Peyer's patch (tissue), 4 donors: ENCODE results near the gene PPM1L. TPM values are rescaled to one million over a fixed set of nuclear protein-coding genes. Genes with fewer than 3 reads are reported as not detected.
A peak's percentile ranks its signal among the peaks of the same experiment; 100 is the strongest.

Source experiments
- DNase-seq, 3 donors: peaks; one replicate each; pipeline ENCODE4 v3.0.0-alpha.2; 2017 to 2019
- H3K27ac ChIP-seq, 4 donors: fragments of 200-600 bp; sonication (generic); one replicate each; pipeline ENCODE4 v1.5.1; 2016 to 2019
- H3K27me3 ChIP-seq, 2 donors: fragments of 200-600 bp; sonication (generic); one replicate each; pipeline ENCODE4 v1.5.1; 2019
- H3K36me3 ChIP-seq, 3 donors: fragments of 200-600 bp; sonication (generic); one replicate each; pipeline ENCODE4 v1.5.1; 2016 to 2019
- H3K4me1 ChIP-seq, 4 donors: fragments of 200-600 bp; sonication (generic); one replicate each; pipeline ENCODE4 v1.5.1; 2016 to 2019
- H3K4me3 ChIP-seq, 4 donors: fragments of 200-600 bp; sonication (generic); 1 replicate in 3 of 4; 2 replicates in 1 of 4; pipeline ENCODE4 v1.5.1; 2016 to 2019; ENCODE audit warnings: mild to moderate bottlenecking in 1 of 4
- H3K9me3 ChIP-seq, 4 donors: fragments of 200-600 bp; sonication (generic); one replicate each; pipeline ENCODE4 v1.5.1; 2016 to 2019; ENCODE audit warnings: mild to moderate bottlenecking in 1 of 4
- CTCF ChIP-seq, 6 experiments: fragments of 450-650 bp in 4 of 6; fragments of 200-600 bp in 2 of 6; sonication (generic) in 1 of 6; IDR thresholded peaks; one replicate each; pipeline ENCODE4 v1.5.1; 2017 to 2019; ENCODE audit warnings: antibody characterized with exemption in 6 of 6, mild to moderate bottlenecking in 3 of 6, moderate library complexity in 1 of 6
- POLR2A ChIP-seq, 2 donors: fragments of 450-650 bp; IDR thresholded peaks; one replicate each; pipeline ENCODE4 v1.5.1; 2017; ENCODE audit warnings: antibody characterized with exemption in 2 of 2, mild to moderate bottlenecking in 2 of 2, moderate library complexity in 2 of 2
- total RNA-seq, 4 donors: library from RNA; depleted of rRNA; stranded (reverse); fragments of >200 nt; gene quantifications; one replicate each; pipeline ENCODE4 v1.1.0, GENCODE V29; 2016

The PPM1L gene
- total RNA-seq, 4 donors from 2014 or later = 8.4 to 17.8 (median 12.7) TPM

- Histone ChIP-seq H3K36me3 (no peaks in the 10 kb centered on the region), H3K4me3 (peak overlapping the region; percentile 72 to 82 (median 81)), H3K4me1 (peaks cover 0 to 26% (median 12%) of the 10 kb centered on the region in 4 donors), H3K27me3 (no peaks in the 10 kb centered on the region), H3K27ac (peak overlapping the region; percentile 80 to 93 (median 90)), H3K9me3 (no peaks in the 10 kb centered on the region)
- peak; percentile 91 to 97 (median 97) for DNase-seq
- TF ChIP-seq POLR2A (IDR thresholded peaks at IDR 0.05) (peak; percentile 75 to 93), CTCF (IDR thresholded peaks at IDR 0.05) (peak in 2 of 6 experiments; percentile 23 to 27)
Observed at GRCh38 chr3:160754855-160755747, 930 bp upstream of the PPM1L start.

GRCh38 chr3:160757233-160758106 is 1.4 kb downstream of the PPM1L start:
- H3K4me1 ChIP-seq = peaks cover 0 to 26% (median 12%) of the 10 kb centered on the region in 4 donors
- DNase-seq = peak in 2 of 3 donors; percentile 47 to 50
- H3K4me3 ChIP-seq = peak overlapping the region; percentile 72 to 82 (median 81)
- H3K27me3 ChIP-seq = no peaks in the 10 kb centered on the region
- no peaks in the 10 kb centered on the region for H3K9me3 ChIP-seq
- no peak for TF ChIP-seq POLR2A (IDR thresholded peaks at IDR 0.05)
- TF ChIP-seq CTCF (IDR thresholded peaks at IDR 0.05) = no peak
- no peak overlapping the region for H3K27ac ChIP-seq
- no peaks in the 10 kb centered on the region for H3K36me3 ChIP-seq

GRCh38 chr3:160758929-160759577 is 3.0 kb downstream of the PPM1L start:
- no peaks in the 10 kb centered on the region for H3K9me3 ChIP-seq
- H3K4me3 ChIP-seq = no peak overlapping the region
- DNase-seq = no peak
- no peak overlapping the region for H3K27ac ChIP-seq
- no peaks in the 10 kb centered on the region for H3K36me3 ChIP-seq
- H3K4me1 ChIP-seq = peaks cover 0 to 18% (median 11%) of the 10 kb centered on the region in 4 donors
- H3K27me3 ChIP-seq = no peaks in the 10 kb centered on the region
- TF ChIP-seq CTCF (IDR thresholded peaks at IDR 0.05) (no peak), POLR2A (IDR thresholded peaks at IDR 0.05) (no peak)

- Histone ChIP-seq H3K4me1 (no peaks in the 10 kb centered on the region), H3K36me3 (no peaks in the 10 kb centered on the region), H3K9me3 (no peaks in the 10 kb centered on the region), H3K4me3 (no peak overlapping the region), H3K27ac (no peak overlapping the region), H3K27me3 (no peaks in the 10 kb centered on the region)
- TF ChIP-seq CTCF (IDR thresholded peaks at IDR 0.05) (no peak), POLR2A (IDR thresholded peaks at IDR 0.05) (no peak)
- DNase-seq = no peak
Observed at GRCh38 chr3:160763073-160763472, 7.0 kb downstream of the PPM1L start.

GRCh38 chr3:160765211-160765610 is 9.2 kb downstream of the PPM1L start:
- H3K4me3 ChIP-seq = no peak overlapping the region
- DNase-seq = no peak
- no peaks in the 10 kb centered on the region for H3K27me3 ChIP-seq
- no peaks in the 10 kb centered on the region for H3K4me1 ChIP-seq
- no peak for TF ChIP-seq CTCF (IDR thresholded peaks at IDR 0.05)
- TF ChIP-seq POLR2A (IDR thresholded peaks at IDR 0.05) = no peak
- no peaks in the 10 kb centered on the region for H3K36me3 ChIP-seq
- no peaks in the 10 kb centered on the region for H3K9me3 ChIP-seq
- no peak overlapping the region for H3K27ac ChIP-seq
